Left ventricle myocardium inferior (tissue), 1 donor: ENCODE data around the gene INAFM2. TPM values are rescaled to one million over a fixed set of nuclear protein-coding genes. Genes with fewer than 3 reads are reported as not detected.

ENCODE experiments used
- DNase-seq: peaks from one replicate; pipeline ENCODE4 v3.0.0-alpha.2; 2020
- H3K27ac ChIP-seq: fragments of 200-600 bp; replicated peaks from 2 replicates; pipeline ENCODE4 v1.8.0; 2021
- H3K27me3 ChIP-seq: fragments of 200-600 bp; 2 replicates; pipeline ENCODE4 v1.8.0; 2021; ENCODE audit warnings: low read depth
- H3K36me3 ChIP-seq: fragments of 200-600 bp; 2 replicates; pipeline ENCODE4 v1.8.0; 2021
- H3K4me1 ChIP-seq: fragments of 200-600 bp; 2 replicates; pipeline ENCODE4 v1.8.0; 2021
- H3K4me3 ChIP-seq: fragments of 200-600 bp; 2 replicates; pipeline ENCODE4 v1.8.0; 2021; ENCODE audit warnings: mild to moderate bottlenecking, moderate library complexity
- H3K9me3 ChIP-seq: fragments of 200-600 bp; replicated peaks from 2 replicates; pipeline ENCODE4 v1.8.0; 2021
- CTCF ChIP-seq: fragments of 200-600 bp; IDR thresholded peaks from 2 replicates; pipeline ENCODE4 v1.8.0; 2021; ENCODE audit warnings: antibody characterized with exemption, mild to moderate bottlenecking, borderline replicate concordance
- intact Hi-C: fragments of 100-400 bp; cut with micrococcal nuclease; formaldehyde crosslinking; loops from one replicate; pipeline ENCODE4 v1.11.0; 2022
- total RNA-seq: library from RNA; stranded (reverse); fragmentation: NEBNext Ultra II Directional; extraction: Animal tissue kit (Norgen Biotek cat#: 25700); gene quantifications from one replicate; pipeline ENCODE4 v1.2.1, GENCODE V29; 2021
- donor health status: DM: no; HTN: yes; CAD: no; lungs with severe emphysema.

The INAFM2 gene
- total RNA-seq, 1 donor from 2014 or later, result 52.7 TPM

- Histone ChIP-seq H3K27ac (peak overlapping the region; percentile 99), H3K4me1 (peaks cover 100% of the 10 kb centered on the region), H3K27me3 (no peaks in the 10 kb centered on the region), H3K36me3 (peaks cover 22% of the 10 kb centered on the region), H3K9me3 (no peaks in the 10 kb centered on the region), H3K4me3 (peak overlapping the region; percentile 72)
- intact Hi-C loops, result no loop called here
- TF ChIP-seq CTCF, result no peak
- peak; percentile 47 for DNase-seq
Measured at GRCh38 chr15:40338921-40339620, 15.6 kb downstream of the INAFM2 start.

GRCh38 chr15:40339621-40339945 lies 16.1 kb downstream of the INAFM2 start:
- H3K27ac ChIP-seq, result peak overlapping the region; percentile 99
- H3K36me3 ChIP-seq, result peaks cover 22% of the 10 kb centered on the region
- no peaks in the 10 kb centered on the region for H3K27me3 ChIP-seq
- no peaks in the 10 kb centered on the region for H3K9me3 ChIP-seq
- intact Hi-C loops, result no loop called here
- H3K4me3 ChIP-seq, result peak overlapping the region; percentile 72
- DNase-seq, result no peak
- TF ChIP-seq CTCF, result peak; percentile 41
- peaks cover 100% of the 10 kb centered on the region for H3K4me1 ChIP-seq

- Histone ChIP-seq H3K27me3 (no peaks in the 10 kb centered on the region), H3K9me3 (no peaks in the 10 kb centered on the region), H3K4me1 (peaks cover 100% of the 10 kb centered on the region), H3K4me3 (peak overlapping the region; percentile 72), H3K36me3 (peaks cover 18% of the 10 kb centered on the region), H3K27ac (peak overlapping the region; percentile 99)
- intact Hi-C loops, result loop anchor here (10.0 kb wide), 1 partner anchor 85 kb away; no protein-coding TSS in a partner anchor
- TF ChIP-seq CTCF, result no peak
- peak; percentile 90 for DNase-seq
Measured at GRCh38 chr15:40340038-40340739, 16.7 kb downstream of the INAFM2 start.

GRCh38 chr15:40340740-40341400 lies 17.4 kb downstream of the INAFM2 start, which contains the start of gene CCDC9B:
Gene CCDC9B, minus strand, starts transcription at chr15:40340939. Its CDS starts 120 bp downstream, at chr15:40340819.
- no peaks in the 10 kb centered on the region for H3K27me3 ChIP-seq
- peaks cover 11% of the 10 kb centered on the region for H3K36me3 ChIP-seq
- peak within 1 kb of the TSS; percentile 72 for H3K4me3 ChIP-seq
- intact Hi-C loops, result loop anchor here (10.0 kb wide), 1 partner anchor 84 kb away; no protein-coding TSS in a partner anchor
- peak; percentile 91 for DNase-seq
- H3K4me1 ChIP-seq, result peaks cover 93% of the 10 kb centered on the region
- no peaks in the 10 kb centered on the region for H3K9me3 ChIP-seq
- H3K27ac ChIP-seq, result peak within 1 kb of the TSS; percentile 99
- TF ChIP-seq CTCF, result no peak
